ENCODE measurements around the gene FLCN.

The FLCN gene

DNA sequence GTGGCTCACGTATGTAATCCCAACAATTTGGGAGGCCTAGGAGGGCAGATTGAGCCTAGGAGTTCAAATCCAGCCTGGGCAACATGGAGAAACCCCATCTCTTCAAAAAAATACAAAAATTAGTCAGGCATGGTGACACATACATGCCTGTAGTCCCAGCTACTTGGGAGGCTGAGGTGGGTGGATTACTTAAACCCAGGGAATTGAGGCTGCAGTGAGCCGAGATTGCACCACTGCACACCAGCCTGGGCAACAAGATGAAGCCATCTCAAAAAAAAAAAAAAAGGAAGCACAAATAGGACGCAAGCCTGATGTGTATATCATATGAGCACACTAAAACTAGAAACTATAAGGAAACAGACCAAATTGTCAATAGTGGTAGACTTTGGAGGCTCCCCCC is 17.1 kb upstream of the FLCN start:
- H3K4me1 ChIP-seq: no peaks in the 10 kb centered on the region
- H3K36me3 ChIP-seq: peaks cover 17% of the 10 kb centered on the region
- no peak overlapping the region for H3K4me3 ChIP-seq (ENCODE audit: low read depth, low read length)
- DNase-seq: no peak
- H3K27me3 ChIP-seq: no peaks in the 10 kb centered on the region
- no peaks in the 10 kb centered on the region for H3K9me3 ChIP-seq
- TF ChIP-seq, protein P1, sequence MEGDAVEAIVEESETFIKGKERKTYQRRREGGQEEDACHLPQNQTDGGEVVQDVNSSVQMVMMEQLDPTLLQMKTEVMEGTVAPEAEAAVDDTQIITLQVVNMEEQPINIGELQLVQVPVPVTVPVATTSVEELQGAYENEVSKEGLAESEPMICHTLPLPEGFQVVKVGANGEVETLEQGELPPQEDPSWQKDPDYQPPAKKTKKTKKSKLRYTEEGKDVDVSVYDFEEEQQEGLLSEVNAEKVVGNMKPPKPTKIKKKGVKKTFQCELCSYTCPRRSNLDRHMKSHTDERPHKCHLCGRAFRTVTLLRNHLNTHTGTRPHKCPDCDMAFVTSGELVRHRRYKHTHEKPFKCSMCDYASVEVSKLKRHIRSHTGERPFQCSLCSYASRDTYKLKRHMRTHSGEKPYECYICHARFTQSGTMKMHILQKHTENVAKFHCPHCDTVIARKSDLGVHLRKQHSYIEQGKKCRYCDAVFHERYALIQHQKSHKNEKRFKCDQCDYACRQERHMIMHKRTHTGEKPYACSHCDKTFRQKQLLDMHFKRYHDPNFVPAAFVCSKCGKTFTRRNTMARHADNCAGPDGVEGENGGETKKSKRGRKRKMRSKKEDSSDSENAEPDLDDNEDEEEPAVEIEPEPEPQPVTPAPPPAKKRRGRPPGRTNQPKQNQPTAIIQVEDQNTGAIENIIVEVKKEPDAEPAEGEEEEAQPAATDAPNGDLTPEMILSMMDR (IDR thresholded peaks at IDR 0.05; ENCODE audit: low read depth, low read length): no peak

DNA sequence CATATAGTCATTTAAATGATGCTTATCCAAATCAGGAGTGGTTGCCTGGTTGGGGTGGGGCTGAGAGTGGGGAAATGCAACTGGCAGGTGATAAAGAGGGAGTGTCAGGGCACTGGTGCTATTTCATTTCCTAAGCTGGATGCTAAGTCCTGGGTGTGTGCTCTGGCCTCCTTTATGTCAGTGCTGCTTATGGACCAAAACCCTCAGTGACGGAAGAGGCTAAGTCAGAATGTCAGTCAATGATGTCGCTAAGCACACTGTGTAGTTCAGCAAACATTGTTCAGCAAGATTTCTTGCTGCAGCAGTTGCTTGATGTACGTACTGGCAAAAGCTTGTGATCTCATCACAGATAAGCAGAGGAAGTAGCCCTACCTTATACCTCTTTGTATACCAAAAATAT is 16.4 kb upstream of the FLCN start:
- Histone ChIP-seq H3K36me3 (peaks cover 17% of the 10 kb centered on the region), H3K4me3 (ENCODE audit: low read depth, low read length) (no peak overlapping the region), H3K4me1 (no peaks in the 10 kb centered on the region), H3K9me3 (no peaks in the 10 kb centered on the region), H3K27me3 (no peaks in the 10 kb centered on the region)
- TF ChIP-seq, protein P1 (IDR thresholded peaks at IDR 0.05; ENCODE audit: low read depth, low read length): no peak
- no peak for DNase-seq

DNA sequence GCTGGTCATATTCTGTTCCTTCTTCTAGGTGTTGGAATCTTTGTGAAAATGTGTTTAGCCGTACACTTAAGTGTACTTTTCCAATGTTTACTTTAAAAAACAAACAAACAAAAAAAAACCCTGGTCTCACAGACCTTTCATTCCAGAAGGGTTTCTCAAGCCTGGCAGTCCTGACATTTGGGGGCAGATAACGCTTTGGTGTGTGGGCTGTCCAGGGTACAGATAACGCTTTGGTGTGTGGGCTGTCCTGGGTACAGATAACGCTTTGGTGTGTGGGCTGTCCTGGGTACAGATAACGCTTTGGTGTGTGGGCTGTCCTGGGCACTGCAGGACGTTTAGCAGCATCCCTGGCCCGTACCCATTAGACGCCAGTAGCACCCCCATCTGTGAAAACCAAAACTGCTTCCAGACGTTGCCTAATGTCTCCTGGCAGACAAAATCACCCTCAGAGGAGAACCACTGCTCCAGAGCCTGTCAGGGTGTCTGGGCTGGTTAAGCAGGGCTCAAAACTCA is 15.2 kb upstream of the FLCN start:
- H3K27me3 ChIP-seq: no peaks in the 10 kb centered on the region
- no peaks in the 10 kb centered on the region for H3K9me3 ChIP-seq
- TF ChIP-seq, protein P1 (IDR thresholded peaks at IDR 0.05; ENCODE audit: low read depth, low read length): no peak
- no peaks in the 10 kb centered on the region for H3K4me1 ChIP-seq
- H3K36me3 ChIP-seq: peaks cover 18% of the 10 kb centered on the region
- DNase-seq: no peak
- H3K4me3 ChIP-seq (ENCODE audit: low read depth, low read length): no peak overlapping the region

DNA sequence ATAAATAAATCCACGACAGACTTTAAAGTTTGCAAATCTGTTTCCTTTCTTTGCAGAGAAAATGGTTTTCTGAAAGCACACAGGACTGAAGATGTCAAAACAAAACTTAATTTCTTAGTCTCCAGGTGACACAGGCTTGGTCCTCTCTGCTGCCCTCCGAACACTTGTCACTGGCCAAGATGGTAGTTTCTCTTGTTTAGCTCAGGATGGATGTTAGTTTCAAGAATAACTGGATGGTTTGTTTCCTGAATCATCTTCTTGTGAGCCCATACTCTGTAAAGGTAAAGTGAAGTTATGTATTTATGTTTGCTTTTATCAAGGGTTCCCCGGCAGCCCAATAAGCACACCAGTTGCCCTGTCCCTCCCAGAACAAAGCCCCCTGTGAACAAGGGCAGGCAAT is 9.9 kb upstream of the FLCN start:
- no peaks in the 10 kb centered on the region for H3K9me3 ChIP-seq
- peaks cover 9% of the 10 kb centered on the region for H3K36me3 ChIP-seq
- no peak for DNase-seq
- TF ChIP-seq, protein P1 (IDR thresholded peaks at IDR 0.05; ENCODE audit: low read depth, low read length): no peak
- H3K4me1 ChIP-seq: no peaks in the 10 kb centered on the region
- no peaks in the 10 kb centered on the region for H3K27me3 ChIP-seq
- no peak overlapping the region for H3K4me3 ChIP-seq (ENCODE audit: low read depth, low read length)

DNA sequence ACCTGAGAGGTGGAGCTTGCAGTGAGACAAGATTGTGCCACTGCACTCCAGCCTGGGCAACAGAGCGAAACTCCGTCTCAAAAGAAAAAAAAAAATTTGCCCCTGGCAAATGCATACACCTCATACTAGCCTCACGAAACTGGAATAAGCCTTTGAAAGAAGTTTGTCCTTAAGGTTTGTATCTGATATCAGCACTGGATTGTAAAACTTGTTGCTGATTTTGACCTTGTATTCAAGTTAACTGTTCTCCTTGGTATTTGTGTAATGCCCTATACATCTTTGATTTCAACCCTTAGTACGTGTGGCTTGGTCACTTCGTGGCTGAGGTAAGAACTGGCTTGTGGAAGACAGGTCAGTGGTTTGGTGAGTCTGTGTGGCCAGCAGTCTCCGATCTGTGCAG is 6.2 kb upstream of the FLCN start:
- Histone ChIP-seq H3K4me1 (no peaks in the 10 kb centered on the region), H3K36me3 (peaks cover 4% of the 10 kb centered on the region; the same call in 1 of the 2 replicates), H3K27me3 (no peaks in the 10 kb centered on the region), H3K9me3 (no peaks in the 10 kb centered on the region), H3K4me3 (ENCODE audit: low read depth, low read length) (no peak overlapping the region)
- no peak for DNase-seq
- TF ChIP-seq, protein P1 (IDR thresholded peaks at IDR 0.05; ENCODE audit: low read depth, low read length): no peak

DNA sequence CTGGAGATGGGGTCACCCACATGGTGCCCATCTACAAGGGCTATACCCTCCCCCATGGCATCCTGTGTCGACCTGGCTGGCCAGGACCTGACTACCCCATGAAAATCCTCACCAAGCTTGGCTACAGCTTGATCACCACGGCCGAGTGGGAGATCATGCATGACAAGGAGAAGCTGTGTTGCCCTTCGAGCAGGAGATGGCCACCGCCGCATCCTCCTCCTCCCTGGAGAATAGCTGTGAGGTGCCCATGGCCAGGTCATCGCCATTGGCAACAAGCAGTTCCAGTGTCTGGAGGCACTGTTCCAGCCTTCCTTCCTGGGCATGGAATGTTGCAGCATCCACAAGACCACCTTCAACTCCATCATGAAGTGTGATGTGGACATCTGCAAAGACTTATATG is 5.3 kb upstream of the FLCN start:
- Histone ChIP-seq H3K4me1 (no peaks in the 10 kb centered on the region), H3K9me3 (no peaks in the 10 kb centered on the region), H3K27me3 (no peaks in the 10 kb centered on the region), H3K4me3 (ENCODE audit: low read depth, low read length) (no peak overlapping the region), H3K36me3 (no peaks in the 10 kb centered on the region)
- TF ChIP-seq, protein P1 (IDR thresholded peaks at IDR 0.05; ENCODE audit: low read depth, low read length): no peak
- no peak for DNase-seq
